HepG2 (cell line): ENCODE data around the gene RBM12.

Experiments
- EP300 ChIP-seq, 3 experiments: sonication (generic) in 1 of 3; formaldehyde crosslinking in 1 of 3; IDR thresholded peaks; 2 replicates each; pipeline versions ENCODE4 v1.5.1 to v1.6.1; 2011 to 2020; ENCODE audit warnings: low read depth in 2 of 3, low read length in 2 of 3, borderline replicate concordance in 1 of 3, improper control_type of control experiment in 1 of 3, mild to moderate bottlenecking in 1 of 3, missing genetic modification reagents in 1 of 3, moderate library complexity in 1 of 3
- ZKSCAN8 ChIP-seq: IDR thresholded peaks from 2 replicates; pipeline ENCODE4 v1.6.1; 2016; ENCODE audit warnings: borderline replicate concordance, missing genetic modification reagents, missing compliant biosample characterization
- ZNF235 ChIP-seq: sonication (generic); formaldehyde crosslinking; IDR thresholded peaks from 2 replicates; pipeline ENCODE4 v1.8.1; 2023; ENCODE audit warnings: mild to moderate bottlenecking, missing genetic modification reagents, borderline replicate concordance
- TF ChIP-seq, protein P1 (sequence below): IDR thresholded peaks from 2 replicates; pipeline ENCODE4 v1.6.1; 2016; ENCODE audit warnings: mild to moderate bottlenecking, missing biosample characterization, missing genetic modification reagents

DNA sequence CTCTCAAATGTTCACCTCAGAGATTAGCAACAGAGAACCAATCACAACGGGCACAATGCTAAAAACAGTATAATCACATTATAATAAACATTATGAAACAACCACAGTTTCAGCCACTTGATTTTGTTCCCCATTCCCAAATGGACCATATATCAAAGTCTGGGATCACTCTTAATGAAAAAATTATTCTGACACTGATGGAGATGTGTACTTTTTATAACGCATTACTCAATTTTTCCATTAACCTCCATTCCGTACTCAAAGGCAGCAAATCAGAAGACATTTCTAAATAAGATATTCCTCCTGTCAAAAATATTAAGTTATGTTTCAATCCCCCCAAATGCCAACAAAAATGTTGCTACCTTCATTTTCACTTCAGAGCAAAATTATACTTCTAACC lies 2.8 kb downstream of the RBM12 start:
- TF ChIP-seq ZKSCAN8 (CRISPR knock-in tag) (no peak), EP300 (IDR thresholded peaks at IDR 0.05; ENCODE audit: low read depth in 2 of 2, low read length in 2 of 2) (no peak), EP300 (CRISPR knock-in tag; IDR thresholded peaks at IDR 0.05; ENCODE audit: borderline replicate concordance) (no peak), ZNF235 (CRISPR knock-in tag) (no peak)
- TF ChIP-seq, protein P1, sequence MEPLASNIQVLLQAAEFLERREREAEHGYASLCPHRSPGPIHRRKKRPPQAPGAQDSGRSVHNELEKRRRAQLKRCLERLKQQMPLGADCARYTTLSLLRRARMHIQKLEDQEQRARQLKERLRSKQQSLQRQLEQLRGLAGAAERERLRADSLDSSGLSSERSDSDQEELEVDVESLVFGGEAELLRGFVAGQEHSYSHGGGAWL (CRISPR knock-in tag), result no peak
